Karpas-422 (cell line): ENCODE results near the gene HIF3A. TPM values are rescaled to one million over a fixed set of nuclear protein-coding genes. Genes with fewer than 3 reads are reported as not detected.
"Not testable (repeated sequence)": the region's sequence is repeated elsewhere in the genome, so short reads cannot be mapped to it uniquely, and the experiment has no call there.

Experiments used
- DNase-seq: peaks from one replicate; pipeline ENCODE4 v3.0.0-alpha.2; 2015
- H2AFZ ChIP-seq: fragments of 200-600 bp; sonication (generic); 2 replicates; pipeline ENCODE4 v1.6.1; 2014; ENCODE audit warnings: antibody characterized with exemption, low read length, mixed read lengths
- H3K27ac ChIP-seq: fragments of 200-600 bp; sonication (generic); 2 replicates; pipeline ENCODE4 v1.5.1; 2014; ENCODE audit warnings: mild to moderate bottlenecking, low read length, moderate library complexity
- H3K27me3 ChIP-seq: fragments of 200-600 bp; sonication (generic); 2 replicates; pipeline ENCODE4 v1.6.1; 2014; ENCODE audit warnings: low read length, mixed read lengths
- H3K36me3 ChIP-seq: fragments of 200-600 bp; sonication (generic); 2 replicates; pipeline ENCODE4 v1.6.1; 2014; ENCODE audit warnings: low read length, mixed read lengths; ENCODE audit not compliant: insufficient read depth
- H3K4me1 ChIP-seq: fragments of 200-600 bp; sonication (generic); 2 replicates; pipeline ENCODE4 v1.6.1; 2014; ENCODE audit warnings: mild to moderate bottlenecking, low read length, mixed read lengths
- H3K4me2 ChIP-seq: fragments of 200-600 bp; sonication (generic); 2 replicates; pipeline ENCODE4 v1.6.1; 2014; ENCODE audit warnings: low read length, low read depth, mild to moderate bottlenecking; ENCODE audit not compliant: poor library complexity, severe bottlenecking
- H3K4me3 ChIP-seq: fragments of 200-600 bp; sonication (generic); 2 replicates; pipeline ENCODE4 v1.5.1; 2014; ENCODE audit warnings: mild to moderate bottlenecking, antibody characterized with exemption, low read length, mixed read lengths
- H3K79me2 ChIP-seq: fragments of 200-600 bp; sonication (generic); 2 replicates; pipeline ENCODE4 v1.6.1; 2014; ENCODE audit warnings: mild to moderate bottlenecking, low read length, mixed read lengths
- H3K9ac ChIP-seq: fragments of 200-600 bp; sonication (generic); 2 replicates; pipeline ENCODE4 v1.6.0; 2014; ENCODE audit warnings: low read length
- H3K9me2 ChIP-seq: fragments of 200-600 bp; sonication (generic), shearing (Covaris generic); replicated peaks from 2 replicates; pipeline ENCODE4 v1.6.0; 2014; ENCODE audit warnings: mild to moderate bottlenecking, low read length, moderate library complexity; ENCODE audit not compliant: insufficient read depth
- H3K9me3 ChIP-seq: fragments of 300-700, 200-600 bp; sonication (generic); 2 replicates; pipeline ENCODE4 v1.6.1; 2014; ENCODE audit warnings: low read length, mixed read lengths
- H4K20me1 ChIP-seq: fragments of 200-600 bp; sonication (generic); 2 replicates; pipeline ENCODE4 v1.6.1; 2014; ENCODE audit warnings: mild to moderate bottlenecking, antibody characterized with exemption, low read length, low read depth; ENCODE audit not compliant: insufficient read depth
- total RNA-seq: library from RNA; depleted of rRNA; stranded (reverse); fragments of >200 nt; shearing (Covaris generic); gene quantifications from 2 replicates; pipeline ENCODE4 v1.2.3, GENCODE V29; 2014; ENCODE audit warnings: low replicate concordance; rRNA removed

Gene HIF3A
- total RNA-seq = not detected in 2 replicates

DNA sequence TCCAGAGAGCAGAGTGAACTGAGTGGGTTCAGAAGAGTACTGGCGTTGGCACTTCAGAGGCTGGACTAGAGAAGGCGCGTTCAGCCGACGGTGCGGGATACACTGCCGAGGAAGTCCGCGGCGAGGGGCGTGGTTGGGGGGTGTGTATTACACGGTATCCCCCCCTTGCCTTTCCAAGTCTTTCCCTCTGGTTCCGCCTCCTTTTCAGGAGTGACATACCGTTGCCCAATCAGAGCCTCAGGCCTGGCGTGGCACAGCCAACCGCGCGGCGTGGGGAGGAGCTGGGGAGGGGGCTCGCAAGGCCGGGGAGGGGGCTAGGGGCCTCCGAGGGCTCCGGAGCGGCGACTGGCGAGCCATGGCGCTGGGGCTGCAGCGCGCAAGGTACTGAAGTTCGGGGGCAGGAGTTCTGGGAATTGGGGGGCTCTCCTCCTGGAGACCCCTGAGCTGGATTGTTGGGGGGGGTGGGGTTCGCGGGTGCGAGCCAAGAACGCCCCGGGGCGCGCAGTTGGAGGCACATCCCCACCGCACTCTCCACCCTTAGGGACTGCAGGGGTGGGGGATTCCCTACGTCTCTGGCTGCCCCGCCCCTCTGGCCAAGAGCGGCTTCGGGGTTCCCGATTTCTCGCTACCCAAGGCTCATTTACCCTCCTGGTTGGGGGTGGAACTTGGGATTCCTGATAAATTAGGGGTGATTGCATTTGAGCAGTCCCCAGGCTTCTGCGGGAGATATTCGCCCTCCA lies at the start of gene HIF3A:
Gene HIF3A (plus strand): TSS at position 321 of the 740 bp plus-strand sequence. CDS start 35 bp downstream, at position 356.
- no peak for DNase-seq
- Histone ChIP-seq H3K9me3 (no peaks in the 10 kb centered on the region), H3K79me2 (no peaks in the 10 kb centered on the region), H2AFZ (no peak within 1 kb of the TSS), H3K9ac (no peak within 1 kb of the TSS), H3K4me1 (peaks cover 5% of the 10 kb centered on the region), H3K36me3 (no peaks in the 10 kb centered on the region), H3K4me3 (no peak within 1 kb of the TSS), H3K27me3 (no peaks in the 10 kb centered on the region), H4K20me1 (no peaks in the 10 kb centered on the region), H3K9me2 (no peaks in the 10 kb centered on the region), H3K4me2 (no peak within 1 kb of the TSS), H3K27ac (no peak within 1 kb of the TSS)

DNA sequence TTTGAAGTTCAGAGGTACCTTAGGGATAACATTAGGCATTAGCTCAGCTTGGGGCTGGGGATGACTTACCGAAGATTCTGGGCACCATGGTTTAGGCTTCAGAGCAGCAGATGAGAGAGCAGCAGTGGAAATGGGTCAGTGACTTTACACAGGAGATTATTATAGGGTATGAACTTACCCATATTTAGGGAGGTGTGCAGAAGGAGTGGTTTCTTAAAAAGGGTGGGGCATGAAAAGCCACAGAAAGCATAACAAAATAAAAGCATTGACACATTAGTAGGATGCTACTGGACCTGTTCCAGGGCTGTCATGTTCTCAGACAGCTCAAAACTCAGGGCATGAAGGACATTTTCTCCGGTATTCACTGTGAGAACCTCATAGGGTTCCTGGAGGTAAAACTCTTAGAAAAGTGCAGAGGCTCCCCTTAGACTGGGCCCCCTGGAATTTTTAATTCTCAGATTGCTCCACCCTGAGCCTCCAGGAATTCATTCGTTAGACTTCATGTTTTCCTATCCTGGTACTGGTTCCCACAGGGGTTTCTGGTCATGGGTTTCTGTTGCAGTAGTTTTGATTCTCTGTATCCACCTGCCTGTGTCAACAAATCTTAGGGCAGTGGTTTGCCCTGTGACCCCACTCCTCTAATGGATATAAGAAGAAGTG lies 46.6 kb upstream of the HIF3A start:
- Histone ChIP-seq H2AFZ (no peak overlapping the region), H3K9me2 (no peaks in the 10 kb centered on the region), H3K9ac (no peak overlapping the region), H4K20me1 (no peaks in the 10 kb centered on the region), H3K9me3 (no peaks in the 10 kb centered on the region), H3K4me3 (no peak overlapping the region), H3K27ac (no peak overlapping the region), H3K36me3 (no peaks in the 10 kb centered on the region), H3K4me2 (no peak overlapping the region), H3K79me2 (no peaks in the 10 kb centered on the region), H3K4me1 (no peaks in the 10 kb centered on the region), H3K27me3 (no peaks in the 10 kb centered on the region)
- no peak for DNase-seq

DNA sequence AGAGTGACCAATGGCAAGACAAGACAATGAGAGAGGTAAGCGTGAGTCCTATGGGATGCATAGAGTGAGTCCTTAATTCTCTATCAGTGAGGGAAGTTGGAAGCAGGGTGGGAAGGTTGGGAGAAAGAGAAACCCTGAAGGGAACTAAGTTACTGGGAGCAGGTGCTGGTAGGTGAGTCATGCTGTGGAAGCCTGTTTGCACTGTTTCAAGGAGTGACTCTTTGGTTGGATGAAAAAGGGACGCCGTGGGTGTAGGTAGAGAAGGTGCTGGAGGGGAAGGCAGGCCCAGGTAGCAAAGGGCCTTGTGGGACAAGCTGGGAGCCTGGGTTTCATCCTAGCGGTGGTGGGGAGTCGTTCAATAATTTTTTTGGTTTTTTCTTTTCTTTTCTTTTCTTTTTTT lies 45.4 kb upstream of the HIF3A start:
- no peaks in the 10 kb centered on the region for H3K27me3 ChIP-seq
- H3K36me3 ChIP-seq = no peaks in the 10 kb centered on the region
- H3K9me2 ChIP-seq = no peaks in the 10 kb centered on the region
- no peak overlapping the region for H3K4me2 ChIP-seq
- no peak overlapping the region for H3K27ac ChIP-seq
- no peak overlapping the region for H3K4me3 ChIP-seq
- H3K4me1 ChIP-seq = no peaks in the 10 kb centered on the region
- H3K9me3 ChIP-seq = no peaks in the 10 kb centered on the region
- H3K79me2 ChIP-seq = no peaks in the 10 kb centered on the region
- no peak overlapping the region for H3K9ac ChIP-seq
- no peak overlapping the region for H2AFZ ChIP-seq
- no peak for DNase-seq
- H4K20me1 ChIP-seq = no peaks in the 10 kb centered on the region

DNA sequence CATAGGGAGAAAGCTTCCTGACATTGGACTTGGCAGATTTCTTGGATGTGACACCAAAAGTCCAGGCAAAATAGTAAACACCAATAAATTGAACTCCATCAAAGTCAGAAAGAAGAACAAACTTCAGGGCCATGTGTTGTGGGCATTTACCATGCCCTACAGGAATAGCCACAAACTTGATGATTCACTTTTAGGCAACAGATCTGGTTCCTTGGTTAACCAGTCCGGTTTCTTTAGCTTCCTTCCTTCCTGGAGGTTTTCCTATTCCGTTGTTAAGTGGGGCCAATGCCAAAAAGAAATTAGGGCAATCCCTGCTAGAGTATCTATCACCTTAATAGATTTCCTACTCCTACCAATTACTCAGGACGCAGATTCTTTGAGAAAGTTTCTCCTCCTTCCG lies 42.1 kb upstream of the HIF3A start:
- H3K4me1 ChIP-seq = no peaks in the 10 kb centered on the region
- H3K9me2 ChIP-seq = no peaks in the 10 kb centered on the region
- no peak overlapping the region for H3K9ac ChIP-seq
- no peak for DNase-seq
- H2AFZ ChIP-seq = no peak overlapping the region
- no peaks in the 10 kb centered on the region for H3K36me3 ChIP-seq
- no peak overlapping the region for H3K4me2 ChIP-seq
- no peaks in the 10 kb centered on the region for H3K27me3 ChIP-seq
- no peaks in the 10 kb centered on the region for H3K79me2 ChIP-seq
- no peaks in the 10 kb centered on the region for H3K9me3 ChIP-seq
- no peaks in the 10 kb centered on the region for H4K20me1 ChIP-seq
- no peak overlapping the region for H3K27ac ChIP-seq
- H3K4me3 ChIP-seq = no peak overlapping the region

DNA sequence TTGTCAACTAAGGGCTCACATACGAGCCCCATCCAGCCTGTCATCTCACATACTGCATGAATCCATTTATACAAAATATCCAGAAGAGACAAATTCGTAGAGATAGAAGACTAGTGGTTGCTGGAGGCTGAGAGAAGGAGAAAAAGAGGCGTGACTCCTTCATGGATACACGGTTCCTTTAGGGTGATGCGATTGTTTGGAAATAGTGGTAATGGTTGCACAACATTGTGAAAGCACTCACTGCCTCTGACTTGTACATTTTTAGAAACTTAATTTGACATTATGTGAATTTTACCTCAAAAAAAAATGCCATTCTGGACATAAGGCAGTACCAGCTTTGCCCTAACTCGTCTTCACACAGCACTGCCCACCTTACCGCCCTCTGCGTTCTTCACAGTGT lies 40.0 kb upstream of the HIF3A start:
- no peak overlapping the region for H3K4me3 ChIP-seq
- H3K9ac ChIP-seq = no peak overlapping the region
- H3K79me2 ChIP-seq = no peaks in the 10 kb centered on the region
- H2AFZ ChIP-seq = no peak overlapping the region
- no peaks in the 10 kb centered on the region for H4K20me1 ChIP-seq
- no peaks in the 10 kb centered on the region for H3K4me1 ChIP-seq
- DNase-seq = no peak
- H3K27me3 ChIP-seq = no peaks in the 10 kb centered on the region
- H3K27ac ChIP-seq = no peak overlapping the region
- no peaks in the 10 kb centered on the region for H3K36me3 ChIP-seq
- no peaks in the 10 kb centered on the region for H3K9me3 ChIP-seq
- H3K9me2 ChIP-seq = no peaks in the 10 kb centered on the region
- H3K4me2 ChIP-seq = no peak overlapping the region

GRCh38 chr19:46261501-46261900 lies 35.3 kb upstream of the HIF3A start:
- not testable (repeated sequence) for H2AFZ ChIP-seq, H3K27ac ChIP-seq, H4K20me1 ChIP-seq, H3K27me3 ChIP-seq, DNase-seq, H3K4me1 ChIP-seq, H3K36me3 ChIP-seq, H3K4me3 ChIP-seq, H3K9me2 ChIP-seq, H3K9ac ChIP-seq, H3K9me3 ChIP-seq, H3K79me2 ChIP-seq, H3K4me2 ChIP-seq

- H3K9me3 ChIP-seq, H3K4me1 ChIP-seq, H3K27me3 ChIP-seq, H3K36me3 ChIP-seq, DNase-seq, H3K4me3 ChIP-seq, H4K20me1 ChIP-seq, H2AFZ ChIP-seq, H3K9me2 ChIP-seq, H3K79me2 ChIP-seq, H3K27ac ChIP-seq, H3K9ac ChIP-seq, H3K4me2 ChIP-seq: not testable (repeated sequence)
Observed at GRCh38 chr19:46262684-46263296, 34.1 kb upstream of the HIF3A start.

DNA sequence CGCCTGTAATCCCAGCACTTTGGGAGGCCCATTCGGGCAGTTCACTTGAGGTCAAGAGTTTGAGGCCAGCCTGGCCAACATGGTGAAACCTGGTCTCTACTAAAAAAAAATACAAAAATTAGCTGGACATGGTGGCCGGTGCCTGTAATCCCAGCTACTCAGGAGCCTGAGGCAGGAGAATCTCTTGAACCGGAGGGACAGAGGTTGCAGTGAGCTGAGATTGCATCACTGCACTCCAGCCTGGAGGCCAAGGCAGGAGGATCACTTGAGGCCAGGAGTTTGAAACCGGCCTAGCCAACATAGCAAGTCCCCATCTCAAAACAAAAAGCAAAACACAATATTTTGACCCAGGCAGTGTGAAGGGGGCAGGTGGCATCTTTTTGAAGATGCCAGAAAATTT lies 32.0 kb upstream of the HIF3A start:
- not testable (repeated sequence) for H3K9me2 ChIP-seq, H3K36me3 ChIP-seq, H3K4me3 ChIP-seq, H3K79me2 ChIP-seq, H3K4me2 ChIP-seq, H3K9ac ChIP-seq, H3K27ac ChIP-seq, H3K9me3 ChIP-seq, DNase-seq, H2AFZ ChIP-seq, H4K20me1 ChIP-seq, H3K4me1 ChIP-seq, H3K27me3 ChIP-seq
